Measurements from ENCODE around the gene TDRD7. TPM values are rescaled to one million over a fixed set of nuclear protein-coding genes. Genes with fewer than 3 reads are reported as not detected.

Gene TDRD7
- total and polyA plus RNA-seq, 2 of the 8 experiments (the other 6 are each of a cell fraction or from before 2014, with no cell fraction given), result 1.2 to 2.3 TPM

DNA sequence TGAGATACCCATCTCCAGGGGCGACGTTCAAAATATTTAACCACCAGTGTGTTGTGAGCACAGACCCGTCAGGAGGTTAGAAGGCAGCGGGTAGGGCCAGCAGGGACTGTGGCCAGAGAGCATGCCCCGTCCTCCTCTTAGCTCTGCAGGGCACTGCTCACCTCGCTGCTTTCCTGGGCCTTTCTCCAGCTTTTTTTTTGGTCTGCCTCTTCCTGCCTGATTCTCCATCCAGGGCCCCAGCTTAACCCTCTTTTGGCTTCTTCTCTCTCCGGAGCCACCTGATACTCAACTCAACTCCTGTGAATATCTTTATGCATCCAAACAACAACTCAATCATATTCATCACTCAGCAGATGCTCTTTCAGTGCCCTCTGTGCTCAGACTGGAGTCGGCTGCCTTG, 133.6 kb downstream of the TDRD7 start (continued):
- TF ChIP-seq, protein P1, sequence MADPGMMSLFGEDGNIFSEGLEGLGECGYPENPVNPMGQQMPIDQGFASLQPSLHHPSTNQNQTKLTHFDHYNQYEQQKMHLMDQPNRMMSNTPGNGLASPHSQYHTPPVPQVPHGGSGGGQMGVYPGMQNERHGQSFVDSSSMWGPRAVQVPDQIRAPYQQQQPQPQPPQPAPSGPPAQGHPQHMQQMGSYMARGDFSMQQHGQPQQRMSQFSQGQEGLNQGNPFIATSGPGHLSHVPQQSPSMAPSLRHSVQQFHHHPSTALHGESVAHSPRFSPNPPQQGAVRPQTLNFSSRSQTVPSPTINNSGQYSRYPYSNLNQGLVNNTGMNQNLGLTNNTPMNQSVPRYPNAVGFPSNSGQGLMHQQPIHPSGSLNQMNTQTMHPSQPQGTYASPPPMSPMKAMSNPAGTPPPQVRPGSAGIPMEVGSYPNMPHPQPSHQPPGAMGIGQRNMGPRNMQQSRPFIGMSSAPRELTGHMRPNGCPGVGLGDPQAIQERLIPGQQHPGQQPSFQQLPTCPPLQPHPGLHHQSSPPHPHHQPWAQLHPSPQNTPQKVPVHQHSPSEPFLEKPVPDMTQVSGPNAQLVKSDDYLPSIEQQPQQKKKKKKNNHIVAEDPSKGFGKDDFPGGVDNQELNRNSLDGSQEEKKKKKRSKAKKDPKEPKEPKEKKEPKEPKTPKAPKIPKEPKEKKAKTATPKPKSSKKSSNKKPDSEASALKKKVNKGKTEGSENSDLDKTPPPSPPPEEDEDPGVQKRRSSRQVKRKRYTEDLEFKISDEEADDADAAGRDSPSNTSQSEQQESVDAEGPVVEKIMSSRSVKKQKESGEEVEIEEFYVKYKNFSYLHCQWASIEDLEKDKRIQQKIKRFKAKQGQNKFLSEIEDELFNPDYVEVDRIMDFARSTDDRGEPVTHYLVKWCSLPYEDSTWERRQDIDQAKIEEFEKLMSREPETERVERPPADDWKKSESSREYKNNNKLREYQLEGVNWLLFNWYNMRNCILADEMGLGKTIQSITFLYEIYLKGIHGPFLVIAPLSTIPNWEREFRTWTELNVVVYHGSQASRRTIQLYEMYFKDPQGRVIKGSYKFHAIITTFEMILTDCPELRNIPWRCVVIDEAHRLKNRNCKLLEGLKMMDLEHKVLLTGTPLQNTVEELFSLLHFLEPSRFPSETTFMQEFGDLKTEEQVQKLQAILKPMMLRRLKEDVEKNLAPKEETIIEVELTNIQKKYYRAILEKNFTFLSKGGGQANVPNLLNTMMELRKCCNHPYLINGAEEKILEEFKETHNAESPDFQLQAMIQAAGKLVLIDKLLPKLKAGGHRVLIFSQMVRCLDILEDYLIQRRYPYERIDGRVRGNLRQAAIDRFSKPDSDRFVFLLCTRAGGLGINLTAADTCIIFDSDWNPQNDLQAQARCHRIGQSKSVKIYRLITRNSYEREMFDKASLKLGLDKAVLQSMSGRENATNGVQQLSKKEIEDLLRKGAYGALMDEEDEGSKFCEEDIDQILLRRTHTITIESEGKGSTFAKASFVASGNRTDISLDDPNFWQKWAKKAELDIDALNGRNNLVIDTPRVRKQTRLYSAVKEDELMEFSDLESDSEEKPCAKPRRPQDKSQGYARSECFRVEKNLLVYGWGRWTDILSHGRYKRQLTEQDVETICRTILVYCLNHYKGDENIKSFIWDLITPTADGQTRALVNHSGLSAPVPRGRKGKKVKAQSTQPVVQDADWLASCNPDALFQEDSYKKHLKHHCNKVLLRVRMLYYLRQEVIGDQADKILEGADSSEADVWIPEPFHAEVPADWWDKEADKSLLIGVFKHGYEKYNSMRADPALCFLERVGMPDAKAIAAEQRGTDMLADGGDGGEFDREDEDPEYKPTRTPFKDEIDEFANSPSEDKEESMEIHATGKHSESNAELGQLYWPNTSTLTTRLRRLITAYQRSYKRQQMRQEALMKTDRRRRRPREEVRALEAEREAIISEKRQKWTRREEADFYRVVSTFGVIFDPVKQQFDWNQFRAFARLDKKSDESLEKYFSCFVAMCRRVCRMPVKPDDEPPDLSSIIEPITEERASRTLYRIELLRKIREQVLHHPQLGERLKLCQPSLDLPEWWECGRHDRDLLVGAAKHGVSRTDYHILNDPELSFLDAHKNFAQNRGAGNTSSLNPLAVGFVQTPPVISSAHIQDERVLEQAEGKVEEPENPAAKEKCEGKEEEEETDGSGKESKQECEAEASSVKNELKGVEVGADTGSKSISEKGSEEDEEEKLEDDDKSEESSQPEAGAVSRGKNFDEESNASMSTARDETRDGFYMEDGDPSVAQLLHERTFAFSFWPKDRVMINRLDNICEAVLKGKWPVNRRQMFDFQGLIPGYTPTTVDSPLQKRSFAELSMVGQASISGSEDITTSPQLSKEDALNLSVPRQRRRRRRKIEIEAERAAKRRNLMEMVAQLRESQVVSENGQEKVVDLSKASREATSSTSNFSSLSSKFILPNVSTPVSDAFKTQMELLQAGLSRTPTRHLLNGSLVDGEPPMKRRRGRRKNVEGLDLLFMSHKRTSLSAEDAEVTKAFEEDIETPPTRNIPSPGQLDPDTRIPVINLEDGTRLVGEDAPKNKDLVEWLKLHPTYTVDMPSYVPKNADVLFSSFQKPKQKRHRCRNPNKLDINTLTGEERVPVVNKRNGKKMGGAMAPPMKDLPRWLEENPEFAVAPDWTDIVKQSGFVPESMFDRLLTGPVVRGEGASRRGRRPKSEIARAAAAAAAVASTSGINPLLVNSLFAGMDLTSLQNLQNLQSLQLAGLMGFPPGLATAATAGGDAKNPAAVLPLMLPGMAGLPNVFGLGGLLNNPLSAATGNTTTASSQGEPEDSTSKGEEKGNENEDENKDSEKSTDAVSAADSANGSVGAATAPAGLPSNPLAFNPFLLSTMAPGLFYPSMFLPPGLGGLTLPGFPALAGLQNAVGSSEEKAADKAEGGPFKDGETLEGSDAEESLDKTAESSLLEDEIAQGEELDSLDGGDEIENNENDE (IDR thresholded peaks at IDR 0.05; ENCODE audit: insufficient replicate concordance, low read length), result no peak
- TF ChIP-seq HDAC6 (IDR thresholded peaks at IDR 0.05; ENCODE audit: low read depth, low read length) (no peak), RFX5 (IDR thresholded peaks at IDR 0.05; ENCODE audit: borderline replicate concordance, low read depth, low read length) (no peak), CTBP2 (IDR thresholded peaks at IDR 0.05; ENCODE audit: borderline replicate concordance, insufficient read depth, insufficient read length, low read length) (no peak), SIN3A (conservative IDR thresholded peaks at IDR 0.05 in 1 of 2, IDR thresholded peaks at IDR 0.05 in 1 of 2; ENCODE audit: low read depth in 1 of 2, low read length in 2 of 2) (no peak), SP4 (IDR thresholded peaks at IDR 0.05; ENCODE audit: low read length) (no peak), RNF2 (IDR thresholded peaks at IDR 0.05; ENCODE audit: borderline replicate concordance, low read depth, low read length, missing control alignments, poor library complexity, severe bottlenecking) (no peak), SIX5 (IDR thresholded peaks at IDR 0.05; ENCODE audit: low read depth, low read length) (no peak)
- TF ChIP-seq, protein P2, sequence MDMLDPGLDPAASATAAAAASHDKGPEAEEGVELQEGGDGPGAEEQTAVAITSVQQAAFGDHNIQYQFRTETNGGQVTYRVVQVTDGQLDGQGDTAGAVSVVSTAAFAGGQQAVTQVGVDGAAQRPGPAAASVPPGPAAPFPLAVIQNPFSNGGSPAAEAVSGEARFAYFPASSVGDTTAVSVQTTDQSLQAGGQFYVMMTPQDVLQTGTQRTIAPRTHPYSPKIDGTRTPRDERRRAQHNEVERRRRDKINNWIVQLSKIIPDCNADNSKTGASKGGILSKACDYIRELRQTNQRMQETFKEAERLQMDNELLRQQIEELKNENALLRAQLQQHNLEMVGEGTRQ (IDR thresholded peaks at IDR 0.05; ENCODE audit: low read length), result no peak

Data from H1 (cell line).